HCT116 (cell line): ENCODE data around the gene STARD3NL. TPM values are rescaled to one million over a fixed set of nuclear protein-coding genes. Genes with fewer than 3 reads are reported as not detected.

Experiments
- ATAC-seq: fragments of 200-7000 bp; cut with Tn5 transposase; 2 replicates; pipeline ENCODE4 v1.9.1; 2020; ENCODE audit warnings: mild to moderate bottlenecking, moderate library complexity
- BruUV-seq: library from RNA; stranded (reverse); fragments of 400-500 nt; replicated peaks from 2 replicates; lab custom pipeline; 2021; lab: Mats Ljungman, UMichigan
- CTCF ChIA-PET: fragments of 300-600 bp; sonication (Branson Sonifier 250); formaldehyde crosslinking; loops from one replicate; lab custom pipeline; 2021; ENCODE audit warnings: antibody characterized with exemption; lab: Charles Lee
- POLR2A ChIA-PET: fragments of 300-600, 350-600 bp; sonication (Branson Sonifier 250); formaldehyde crosslinking; loops from one replicate; lab custom pipeline; 2021; ENCODE audit warnings: antibody characterized with exemption; lab: Charles Lee
- RAD21 ChIA-PET, 2 experiments: fragments of 300-600 bp; sonication (Branson Sonifier 250); formaldehyde crosslinking; loops; one replicate each; lab custom pipeline; 2023; ENCODE audit warnings: low total read pairs in 2 of 2; ENCODE audit not compliant: uncharacterized antibody in 2 of 2, unreplicated experiment in 2 of 2, low non-redundant PET in 1 of 2; lab: Charles Lee
- DNase-seq: peaks from one replicate; pipeline ENCODE4 v3.0.0-alpha.2; 2010; ENCODE audit warnings: low read depth, low spot score
- H2AFZ ChIP-seq: fragments of 200-600 bp; shearing (Covaris generic), sonication (generic); 2 replicates; pipeline ENCODE4 v1.6.1; 2017; ENCODE audit warnings: low read depth, mixed run types, mixed read lengths, antibody characterized with exemption, low read length; ENCODE audit not compliant: poor library complexity, severe bottlenecking
- H3K27ac ChIP-seq: 2 replicates; pipeline ENCODE4 v1.5.1; 2012; ENCODE audit warnings: low read depth, low read length
- H3K27me3 ChIP-seq: fragments of 200-600 bp; sonication (generic); 2 replicates; pipeline ENCODE4 v1.6.1; 2016; ENCODE audit warnings: mixed run types, low read length, mixed read lengths; ENCODE audit not compliant: insufficient read depth
- H3K36me3 ChIP-seq, 2 experiments: fragments of 200-500 bp in 1 of 2; fragments of 200-600 bp in 1 of 2; sonication (Bioruptor generic) in 1 of 2; sonication (generic) in 1 of 2; 2 replicates each; pipeline versions ENCODE4 v1.5.1 to v1.6.1; 2014 to 2016; ENCODE audit warnings: low read length in 2 of 2, inconsistent platforms in 1 of 2, mixed read lengths in 1 of 2, mixed run types in 1 of 2; ENCODE audit not compliant: insufficient read depth in 2 of 2, control insufficient read depth in 1 of 2
- H3K4me1 ChIP-seq, 2 experiments: fragments of 200-600 bp in 1 of 2; sonication (generic) in 1 of 2; 2 replicates each; pipeline versions ENCODE4 v1.5.1 to v1.6.1; 2012 to 2017; ENCODE audit warnings: low read length in 2 of 2, inconsistent platforms in 1 of 2, mild to moderate bottlenecking in 1 of 2, mixed read lengths in 1 of 2, mixed run types in 1 of 2, moderate library complexity in 1 of 2; ENCODE audit not compliant: insufficient read depth in 2 of 2, control insufficient read depth in 1 of 2
- H3K4me2 ChIP-seq: fragments of 200-600 bp; sonication (generic); 2 replicates; pipeline ENCODE4 v1.6.1; 2017; ENCODE audit warnings: mixed run types, low read length, mixed read lengths
- H3K4me3 ChIP-seq, 2 experiments: fragments of 200-600 bp in 1 of 2; sonication (generic) in 1 of 2; replicated peaks in 1 of 2; 2 replicates each; pipeline ENCODE4 v1.5.1; 2011 to 2016; ENCODE audit warnings: low read length in 2 of 2, control low read depth in 1 of 2, low read depth in 1 of 2, mild to moderate bottlenecking in 1 of 2, mixed read lengths in 1 of 2, mixed run types in 1 of 2
- H3K79me2 ChIP-seq: fragments of 200-600 bp; sonication (generic); 2 replicates; pipeline ENCODE4 v1.6.1; 2017; ENCODE audit warnings: mild to moderate bottlenecking, mixed run types, low read length, moderate library complexity, mixed read lengths; ENCODE audit not compliant: insufficient read depth
- H3K9ac ChIP-seq: fragments of 200-600 bp; sonication (generic); 2 replicates; pipeline ENCODE4 v1.6.1; 2016; ENCODE audit warnings: low read length, mixed read lengths
- H3K9me2 ChIP-seq: fragments of 200-600 bp; sonication (generic), shearing (Covaris generic); 2 replicates; pipeline ENCODE4 v1.6.1; 2017; ENCODE audit warnings: mixed run types, mild to moderate bottlenecking, moderate library complexity; ENCODE audit not compliant: insufficient read depth
- H3K9me3 ChIP-seq, 2 experiments: fragments of 200-500 bp in 1 of 2; fragments of 200-600 bp in 1 of 2; sonication (Bioruptor generic) in 1 of 2; sonication (generic) in 1 of 2; 2 replicates each; pipeline ENCODE4 v1.6.1; 2014 to 2017; ENCODE audit warnings: low read length in 2 of 2, mixed read lengths in 2 of 2, inconsistent platforms in 1 of 2, low read depth in 1 of 2, mild to moderate bottlenecking in 1 of 2, mixed run types in 1 of 2, moderate library complexity in 1 of 2; ENCODE audit not compliant: control insufficient read depth in 1 of 2, insufficient read depth in 1 of 2
- H4K20me1 ChIP-seq: fragments of 200-600 bp; sonication (generic), shearing (Covaris generic); 2 replicates; pipeline ENCODE4 v1.6.1; 2017; ENCODE audit warnings: mixed run types, mild to moderate bottlenecking, moderate library complexity; ENCODE audit not compliant: insufficient read depth
- CTCF ChIP-seq, 3 experiments: fragments of 200-600 bp in 1 of 3; sonication (generic) in 1 of 3; IDR thresholded peaks in 2 of 3; conservative IDR thresholded peaks in 1 of 3; 2 replicates each; pipeline ENCODE4 v1.5.1; 2012 to 2017; ENCODE audit warnings: low read depth in 2 of 3, low read length in 2 of 3, antibody characterized with exemption in 1 of 3, borderline replicate concordance in 1 of 3, control low read depth in 1 of 3, mild to moderate bottlenecking in 1 of 3, mixed read lengths in 1 of 3, mixed run types in 1 of 3, moderate library complexity in 1 of 3; ENCODE audit not compliant: insufficient read depth in 1 of 3
- ELF1 ChIP-seq: IDR thresholded peaks from 2 replicates; pipeline ENCODE4 v1.6.1; 2012; ENCODE audit warnings: low read depth, borderline replicate concordance
- EZH2phosphoT487 ChIP-seq: fragments of 200-600 bp; IDR thresholded peaks from 2 replicates; pipeline ENCODE4 v1.6.1; 2018; ENCODE audit warnings: antibody characterized with exemption, borderline replicate concordance
- POLR2A ChIP-seq: IDR thresholded peaks from 2 replicates; pipeline ENCODE4 v1.7.0; 2011; ENCODE audit warnings: borderline replicate concordance; ENCODE audit not compliant: insufficient read depth, insufficient read length; ENCODE audit errors: extremely low read depth
- POLR2AphosphoS5 ChIP-seq: IDR thresholded peaks from 2 replicates; pipeline ENCODE4 v1.6.1; 2011; ENCODE audit warnings: mild to moderate bottlenecking, low read depth, low read length, moderate library complexity
- RAD21 ChIP-seq: IDR thresholded peaks from 2 replicates; pipeline ENCODE4 v1.6.1; 2012; ENCODE audit warnings: low read depth, mild to moderate bottlenecking
- SP1 ChIP-seq: IDR thresholded peaks from 2 replicates; pipeline ENCODE4 v1.6.1; 2012; ENCODE audit warnings: low read depth
- YY1 ChIP-seq: IDR thresholded peaks from 2 replicates; pipeline ENCODE4 v1.6.1; 2011; ENCODE audit warnings: low read length, low read depth, moderate library complexity, mild to moderate bottlenecking; ENCODE audit not compliant: insufficient replicate concordance; ENCODE audit errors: extremely low read depth
- ZFX ChIP-seq: fragments of 450-650 bp; IDR thresholded peaks from 2 replicates; pipeline ENCODE4 v1.6.1; 2017
- ZNF274 ChIP-seq: fragments of 200-500 bp; sonication (Bioruptor generic); IDR thresholded peaks from 2 replicates; pipeline ENCODE4 v1.6.1; 2014; ENCODE audit warnings: mild to moderate bottlenecking, low read depth, low read length, inconsistent platforms
- intact Hi-C: fragments of 100-400 bp; cut with micrococcal nuclease; formaldehyde crosslinking; loops from 2 replicates; pipeline ENCODE4 v1.10.0; 2022
- total RNA-seq: library from RNA; stranded (reverse); gene quantifications from one replicate; pipeline ENCODE4 v1.2.1, GENCODE V29; 2021; ENCODE audit not compliant: unreplicated experiment

STARD3NL gene
- total RNA-seq, 1 experiment from 2014 or later, result 32.0 TPM

GRCh38 chr7:38207843-38208242, 29.8 kb downstream of the STARD3NL start:
- H3K4me3 ChIP-seq, result no peak overlapping the region
- 0 out of 4 replicates have a peak, but pooled peaks cover 0 to 2% of the 10 kb centered on the region in 2 experiments for H3K36me3 ChIP-seq
- no peak overlapping the region for H3K4me2 ChIP-seq
- H4K20me1 ChIP-seq, result no peaks in the 10 kb centered on the region
- CTCF ChIA-PET, result no interaction called here
- no TSS peak for BruUV-seq
- RAD21 ChIA-PET, result no interaction called here
- no peaks in the 10 kb centered on the region for H3K79me2 ChIP-seq
- POLR2A ChIA-PET, result no interaction called here
- intact Hi-C loops, result no loop called here
- no peaks in the 10 kb centered on the region for H3K27me3 ChIP-seq
- TF ChIP-seq ZNF274, result no peak
- TF ChIP-seq SP1, result no peak
- no peak for TF ChIP-seq CTCF (IDR thresholded peaks at IDR 0.05 in 2 of 3, conservative IDR thresholded peaks at IDR 0.05 in 1 of 3; ENCODE audit: borderline replicate concordance in 1 of 3, insufficient read depth in 1 of 3, low read depth in 2 of 3, low read length in 2 of 3)
- no peak for TF ChIP-seq ELF1
- TF ChIP-seq RAD21, result no peak
- TF ChIP-seq POLR2A, result no peak
- no peak for TF ChIP-seq POLR2AphosphoS5
- no peak for TF ChIP-seq EZH2phosphoT487
- no peak for TF ChIP-seq YY1
- TF ChIP-seq ZFX, result no peak
- TF ChIP-seq, all 23 proteins: peak for 0
- H3K9me3 ChIP-seq, result no peaks in the 10 kb centered on the region
- H3K9me2 ChIP-seq, result no peaks in the 10 kb centered on the region
- DNase-seq (no peak), ATAC-seq (no peak)
- H2AFZ ChIP-seq, result no peak overlapping the region
- no peak overlapping the region for H3K27ac ChIP-seq
- H3K9ac ChIP-seq, result no peak overlapping the region
- no peaks in the 10 kb centered on the region for H3K4me1 ChIP-seq
